EH (cell line): ENCODE data around the gene AMPD3.

Experiments
- DNase-seq: peaks from one replicate; pipeline ENCODE4 v3.0.0-alpha.2; 2015; ENCODE audit warnings: low read depth

Gene AMPD3

GRCh38 chr11:10461276-10461790, 6.3 kb downstream of the AMPD3 start:
- no peak for DNase-seq

DNA sequence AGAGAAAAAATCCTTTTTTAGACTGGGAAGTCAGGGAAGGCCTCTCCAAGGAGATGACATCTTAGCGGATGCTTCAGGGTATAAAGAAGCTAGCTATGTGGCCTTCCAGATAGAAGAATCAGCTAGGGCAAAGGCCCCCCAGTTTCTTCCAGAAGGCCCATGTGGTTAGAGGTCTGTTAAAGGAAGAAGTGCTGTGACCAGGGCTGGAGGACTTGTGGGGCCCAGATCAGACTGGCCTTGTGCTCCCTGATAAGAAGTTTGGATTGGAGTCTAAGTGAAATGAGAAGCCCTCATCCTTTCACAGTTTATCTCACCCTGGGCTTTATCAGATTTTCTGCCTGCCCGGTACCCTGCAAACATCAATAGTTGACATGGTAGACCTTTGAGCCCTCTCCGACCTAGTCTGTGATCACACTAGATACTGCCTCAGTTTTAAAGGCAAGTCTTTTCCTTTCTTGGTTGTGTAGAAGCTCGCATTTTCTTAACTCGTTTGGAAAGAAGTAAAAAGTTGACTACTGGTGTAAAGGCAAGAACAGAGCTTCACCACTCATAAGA, 7.8 kb downstream of the AMPD3 start:
- DNase-seq, result no peak

DNA sequence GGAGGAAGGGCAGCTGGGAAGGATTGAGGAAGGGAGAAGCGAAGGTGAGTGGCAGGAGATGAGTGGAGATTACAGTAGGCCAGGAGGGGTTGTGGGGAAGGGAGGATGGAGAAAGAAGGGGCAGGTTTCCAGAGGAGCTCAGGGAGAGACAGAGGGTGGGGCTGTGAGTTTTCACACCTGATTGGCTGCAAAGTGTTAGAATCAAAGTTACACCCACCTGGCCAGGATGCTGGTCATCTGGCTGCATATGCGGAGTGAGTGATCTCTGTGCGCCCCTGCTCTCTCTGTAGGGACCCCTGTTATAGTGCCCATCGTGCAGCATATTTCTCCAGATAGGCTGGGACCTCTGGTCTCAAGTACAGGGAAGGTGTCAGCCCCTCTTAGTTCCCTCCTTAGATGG, 18.3 kb downstream of the AMPD3 start:
- DNase-seq, result no peak

DNA sequence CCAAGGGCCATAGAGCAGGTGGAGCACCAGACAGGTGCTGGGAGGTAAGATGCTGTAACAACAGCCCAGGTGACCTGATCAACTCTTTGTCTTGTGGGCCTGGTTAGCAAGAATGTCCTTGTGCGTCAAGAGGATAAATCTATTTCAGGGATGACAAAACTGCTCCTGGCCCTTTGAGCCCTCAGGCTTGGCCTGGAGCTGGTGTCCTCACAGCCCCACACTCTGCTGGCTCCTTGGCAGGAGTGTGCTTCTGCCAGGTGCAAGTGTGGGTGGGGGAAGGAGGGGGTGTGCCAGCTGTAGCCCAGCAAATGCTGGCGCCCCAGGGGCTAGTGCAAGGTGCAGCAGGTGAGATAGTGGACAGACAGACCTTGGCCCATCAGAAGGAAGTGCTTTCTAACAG, 19.5 kb downstream of the AMPD3 start:
- no peak for DNase-seq

DNA sequence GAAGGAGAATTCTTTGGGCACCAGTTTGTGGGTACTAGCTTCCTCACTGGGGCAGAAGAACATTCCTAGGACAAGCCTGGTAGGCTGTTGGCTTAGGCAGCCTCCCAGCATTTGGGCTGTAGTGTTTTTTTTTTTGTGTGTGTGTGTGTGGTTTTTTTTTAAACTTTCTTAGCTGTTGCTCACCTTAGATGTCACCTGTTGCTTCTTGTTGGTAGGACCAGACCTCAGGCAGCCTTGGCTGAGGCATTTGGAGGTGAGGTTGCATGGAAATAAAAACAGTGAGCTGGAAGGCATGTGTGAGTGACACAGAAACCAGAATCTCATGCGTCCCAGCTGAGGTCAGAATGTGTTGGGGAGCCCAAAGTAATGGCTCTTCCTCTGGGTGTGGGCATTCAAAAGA, 21.3 kb downstream of the AMPD3 start:
- no peak for DNase-seq

DNA sequence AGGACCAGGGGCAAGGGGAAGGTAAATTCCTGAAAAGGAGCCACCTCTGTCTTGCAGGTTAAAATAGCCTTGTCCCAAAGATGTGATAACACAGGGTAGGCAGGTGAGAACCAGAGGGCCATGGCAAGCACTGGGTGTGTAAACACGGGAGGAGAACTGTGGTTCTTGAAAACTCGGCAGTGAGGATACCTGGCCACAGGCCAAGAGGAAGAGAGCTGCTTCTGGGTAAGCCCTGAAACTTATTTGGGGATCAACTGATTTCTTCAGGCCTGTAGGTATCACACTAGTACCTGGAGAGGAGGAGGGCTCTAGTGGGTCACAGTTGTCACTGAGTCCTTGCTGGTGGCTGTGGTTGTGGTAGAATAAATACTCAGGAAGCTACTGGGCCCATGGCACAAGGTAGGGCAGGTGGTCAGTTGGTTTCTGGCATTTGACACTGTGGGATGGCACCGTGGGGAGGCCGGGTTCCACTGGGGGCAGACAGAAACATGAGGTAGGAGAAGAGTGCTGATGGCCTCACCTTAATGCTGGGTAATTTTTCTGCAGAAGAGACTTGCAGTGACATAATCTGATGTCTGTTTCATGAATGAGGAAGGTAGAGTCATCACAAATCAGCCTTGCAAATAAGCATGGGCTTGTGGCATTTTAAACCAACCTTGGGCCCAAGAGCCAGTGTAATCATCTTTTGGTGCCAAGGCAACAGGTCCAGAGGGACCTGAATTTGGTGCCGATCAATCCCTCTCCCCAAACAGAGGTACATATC, 22.0 kb downstream of the AMPD3 start:
- no peak for DNase-seq

DNA sequence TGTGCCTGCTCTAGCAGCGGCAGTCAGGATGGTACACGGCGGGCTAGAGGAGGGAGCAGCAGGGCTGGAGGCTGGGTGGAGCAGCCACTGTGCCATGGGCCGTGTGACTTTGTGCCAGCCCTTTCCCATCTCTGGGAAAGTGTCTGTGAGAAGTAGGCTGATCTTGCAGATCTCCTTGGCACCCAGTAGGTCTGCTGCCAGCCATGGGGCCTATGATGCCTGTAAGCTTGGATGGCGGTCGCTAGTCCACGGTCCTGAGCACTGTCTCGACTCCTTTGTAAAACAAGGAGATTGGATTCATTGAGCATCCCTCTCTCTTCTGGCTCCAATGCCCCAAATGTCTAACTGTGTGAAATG, 22.6 kb downstream of the AMPD3 start:
- DNase-seq, result no peak

GRCh38 chr11:10478066-10478465, 23.0 kb downstream of the AMPD3 start:
- DNase-seq, result no peak

DNA sequence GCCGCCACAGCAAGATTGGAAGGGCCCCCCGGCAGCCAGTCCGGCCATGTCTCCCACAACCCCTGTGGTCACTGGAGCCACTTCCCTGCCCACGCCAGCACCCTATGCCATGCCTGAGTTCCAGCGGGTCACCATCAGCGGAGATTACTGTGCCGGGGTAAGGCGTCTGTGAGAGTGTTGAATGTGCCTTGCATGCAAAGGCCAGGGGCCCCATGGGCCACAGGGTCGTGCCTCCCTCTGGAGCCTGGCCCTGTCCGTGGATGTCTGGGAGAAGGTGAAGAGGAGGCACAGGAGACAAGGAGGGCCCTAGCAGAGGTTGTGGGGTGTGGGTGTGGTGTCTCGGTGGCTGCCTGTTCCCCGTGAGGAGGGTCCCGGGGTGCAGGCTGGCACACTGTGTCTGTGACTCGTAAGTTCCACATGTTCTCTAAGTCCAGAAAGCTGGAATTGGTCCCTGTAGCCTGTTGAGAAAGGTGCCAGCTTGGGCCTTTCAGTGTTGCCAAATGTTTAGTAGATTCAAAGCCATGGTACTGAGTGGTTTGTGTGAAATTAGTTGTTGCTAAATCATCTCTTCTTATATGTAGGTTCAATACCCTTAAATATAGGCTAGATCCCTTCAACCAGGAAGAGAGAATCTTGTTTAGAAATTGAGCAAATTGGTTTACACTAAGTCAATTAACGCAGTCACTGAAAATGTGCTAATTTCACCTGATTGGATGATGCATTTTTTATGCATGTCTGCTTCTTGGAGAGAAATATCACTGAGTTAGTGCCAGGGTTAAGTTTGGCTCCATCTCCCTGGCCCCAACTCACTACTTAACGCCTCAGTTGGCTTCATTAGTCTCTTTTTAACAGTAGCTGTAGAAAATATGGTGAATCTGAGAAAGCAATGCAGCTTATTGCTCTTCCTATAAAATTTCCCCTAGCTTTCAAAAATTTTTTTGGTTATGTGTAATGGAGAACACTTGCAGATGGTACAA, 23.8 kb downstream of the AMPD3 start:
- no peak for DNase-seq

DNA sequence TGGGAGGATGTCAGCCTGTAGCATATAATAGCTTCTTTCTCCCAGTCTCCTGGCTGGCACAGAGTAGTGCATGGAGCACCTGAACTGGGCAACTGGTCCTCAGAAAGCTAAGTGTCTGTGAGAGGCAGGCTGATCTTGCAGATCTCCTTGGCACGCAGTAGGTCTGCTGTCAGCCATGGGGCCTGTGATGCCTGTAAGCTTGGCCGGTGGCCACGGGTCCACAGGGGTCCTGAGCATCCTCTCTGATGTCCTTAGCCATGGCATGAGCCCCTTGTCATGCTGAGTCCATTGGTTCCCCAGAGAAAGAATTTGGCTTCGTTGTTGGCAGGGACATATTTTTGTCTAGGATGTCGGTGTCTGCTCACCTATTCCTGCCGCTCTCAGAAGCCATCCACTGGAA, 25.0 kb downstream of the AMPD3 start:
- no peak for DNase-seq

DNA sequence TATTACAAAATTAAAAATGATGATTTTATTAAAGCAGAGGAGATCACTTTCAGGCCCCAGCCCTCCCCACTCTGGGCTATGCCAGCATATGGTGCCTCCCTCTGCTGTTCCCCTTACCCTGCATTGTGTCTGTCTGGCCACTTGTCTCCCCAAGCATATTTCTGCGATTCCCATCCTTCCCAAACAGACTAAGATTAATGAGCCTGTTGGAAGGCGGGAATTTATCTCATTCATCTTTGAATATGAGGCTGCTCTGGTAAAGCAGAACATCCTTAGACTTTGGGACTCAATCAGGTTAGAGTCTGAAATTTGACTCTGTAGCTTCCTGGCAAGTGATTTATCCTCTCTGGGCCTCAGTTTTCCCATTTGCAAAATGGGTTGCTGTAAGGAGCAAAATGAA, 25.7 kb downstream of the AMPD3 start:
- no peak for DNase-seq

- DNase-seq, result no peak
Observed at GRCh38 chr11:10481560-10482349, 26.7 kb downstream of the AMPD3 start.

DNA sequence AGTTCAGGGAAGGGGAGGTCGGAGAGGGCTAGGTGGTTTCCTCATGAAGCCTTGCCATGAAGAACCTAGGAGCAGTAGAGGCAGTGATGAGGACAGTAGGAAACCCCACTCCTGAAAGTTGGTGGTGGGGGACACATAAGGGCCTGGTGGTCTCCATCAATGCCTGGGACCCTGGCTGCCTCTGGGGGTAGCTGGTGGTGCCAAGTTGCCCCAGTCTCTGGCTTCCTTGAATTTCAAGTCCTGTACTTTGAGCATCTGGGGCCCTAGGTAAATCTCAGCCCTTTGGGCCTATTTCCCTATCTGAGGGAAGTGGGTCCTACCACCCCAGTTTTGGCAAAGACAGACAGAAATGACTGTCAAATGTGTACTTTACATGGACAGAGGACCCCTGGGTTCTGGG, 28.1 kb downstream of the AMPD3 start:
- DNase-seq, result no peak

GRCh38 chr11:10483584-10483983, 28.5 kb downstream of the AMPD3 start:
- DNase-seq, result no peak

- no peak for DNase-seq
Observed at GRCh38 chr11:10484461-10485180, 29.6 kb downstream of the AMPD3 start.

GRCh38 chr11:10485646-10486045, 30.6 kb downstream of the AMPD3 start:
- no peak for DNase-seq

GRCh38 chr11:10486161-10486840, 31.2 kb downstream of the AMPD3 start:
- DNase-seq, result no peak

DNA sequence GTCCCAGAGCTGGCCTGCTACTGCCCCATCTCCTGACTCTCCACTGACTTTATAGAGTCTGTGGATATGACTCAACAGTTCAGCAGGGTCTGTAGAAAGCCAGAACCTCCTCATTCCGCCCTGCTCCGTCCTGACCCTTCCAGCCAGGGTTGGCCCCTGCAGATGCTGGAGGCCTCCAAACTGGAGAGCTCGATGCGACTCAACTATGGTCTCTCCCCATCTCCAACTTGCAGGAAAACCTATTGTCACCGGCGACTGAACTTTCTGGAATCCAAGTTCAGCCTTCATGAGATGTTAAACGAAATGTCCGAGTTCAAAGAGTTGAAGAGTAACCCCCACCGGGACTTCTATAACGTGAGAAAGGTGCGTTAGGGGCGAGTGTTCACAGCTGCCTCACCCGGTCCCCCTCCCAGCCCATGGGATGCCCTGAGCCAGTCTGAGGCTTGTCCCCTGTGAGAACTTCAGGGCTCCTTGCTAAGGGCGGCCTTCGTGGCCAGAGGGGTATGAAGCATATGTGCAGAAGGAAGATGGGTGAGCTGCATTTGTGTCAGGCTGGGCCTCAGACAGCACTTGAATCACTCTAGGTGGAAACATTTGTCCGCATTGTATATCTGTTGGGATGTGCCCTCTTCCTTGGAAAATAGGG, 32.1 kb downstream of the AMPD3 start:
- DNase-seq, result no peak

GRCh38 chr11:10488121-10488933, 33.3 kb downstream of the AMPD3 start:
- no peak for DNase-seq
